Measurements from ENCODE around the gene ANKRD6.
A peak's percentile ranks its signal among the peaks of the same experiment; 100 is the strongest.

ANKRD6 gene

DNA sequence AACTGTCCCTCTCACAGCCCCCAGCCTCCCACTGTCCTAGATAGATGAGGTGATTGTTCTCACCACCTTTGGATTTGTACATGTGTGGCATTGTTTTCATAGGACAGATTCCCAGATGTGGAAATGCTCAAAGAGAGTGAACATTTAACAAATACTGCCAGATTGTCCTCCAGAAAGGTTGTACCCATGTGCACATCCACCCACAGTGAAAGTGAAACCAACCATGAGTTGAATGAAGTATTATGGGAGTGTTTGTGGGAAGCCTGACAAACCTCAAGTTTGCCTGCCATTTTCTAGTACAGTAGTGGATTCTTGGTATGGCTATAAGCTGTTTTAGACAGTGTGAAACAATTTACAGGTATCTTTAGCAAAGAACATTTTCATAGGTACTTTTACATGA is 42.7 kb downstream of the ANKRD6 start:
- DNase-seq, result peak; percentile 18

DNA sequence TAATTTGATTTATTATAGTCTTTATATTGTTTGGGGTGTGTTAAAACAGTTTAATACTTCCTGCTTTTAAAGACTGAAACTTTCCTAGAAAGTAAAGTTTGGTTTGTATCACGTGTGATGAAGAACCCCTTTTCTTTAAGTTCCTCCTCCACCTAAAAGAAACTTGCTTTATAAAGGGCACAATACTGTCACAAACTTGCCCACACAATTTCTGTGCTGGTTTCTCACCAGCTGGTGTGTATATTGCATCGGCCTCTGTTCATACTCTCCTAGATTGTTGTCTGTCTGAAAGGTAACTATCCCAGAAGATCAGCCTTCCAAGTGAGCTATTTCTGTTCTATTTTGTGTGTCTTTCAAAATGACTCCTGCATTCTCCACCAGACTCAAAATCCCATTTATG is 46.9 kb downstream of the ANKRD6 start:
- DNase-seq, result no peak

GRCh38 chr6:89481695-89482094 is 48.7 kb downstream of the ANKRD6 start:
- DNase-seq, result no peak

GRCh38 chr6:89482126-89482525 is 49.2 kb downstream of the ANKRD6 start:
- no peak for DNase-seq

GRCh38 chr6:89483111-89483720 is 50.3 kb downstream of the ANKRD6 start:
- DNase-seq, result no peak

GRCh38 chr6:89485320-89485719 is 52.4 kb downstream of the ANKRD6 start:
- no peak for DNase-seq

- no peak for DNase-seq
Observed at GRCh38 chr6:89487864-89488263, 54.9 kb downstream of the ANKRD6 start.

GRCh38 chr6:89488438-89488837 is 55.5 kb downstream of the ANKRD6 start:
- DNase-seq, result no peak

DNA sequence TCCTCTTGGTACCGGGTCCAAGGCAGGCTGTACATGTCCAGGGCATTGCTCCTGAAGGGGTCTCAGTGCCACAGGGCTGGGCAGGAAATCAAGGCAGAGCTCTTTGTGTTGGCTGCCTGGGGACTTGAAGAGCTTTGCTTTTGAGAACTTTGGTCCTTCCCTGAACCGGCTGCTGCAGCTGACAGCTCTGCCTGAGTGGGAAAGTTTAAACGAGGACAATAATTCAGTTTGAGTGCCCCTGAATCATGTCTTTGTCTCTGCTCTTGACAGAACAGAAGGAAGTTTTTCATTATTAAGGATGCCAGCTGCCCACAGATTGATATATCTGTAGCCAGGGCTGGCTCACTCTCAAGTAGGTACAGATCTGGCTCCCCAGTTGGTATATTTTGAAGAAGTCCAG is 56.1 kb downstream of the ANKRD6 start:
- DNase-seq, result no peak

DNA sequence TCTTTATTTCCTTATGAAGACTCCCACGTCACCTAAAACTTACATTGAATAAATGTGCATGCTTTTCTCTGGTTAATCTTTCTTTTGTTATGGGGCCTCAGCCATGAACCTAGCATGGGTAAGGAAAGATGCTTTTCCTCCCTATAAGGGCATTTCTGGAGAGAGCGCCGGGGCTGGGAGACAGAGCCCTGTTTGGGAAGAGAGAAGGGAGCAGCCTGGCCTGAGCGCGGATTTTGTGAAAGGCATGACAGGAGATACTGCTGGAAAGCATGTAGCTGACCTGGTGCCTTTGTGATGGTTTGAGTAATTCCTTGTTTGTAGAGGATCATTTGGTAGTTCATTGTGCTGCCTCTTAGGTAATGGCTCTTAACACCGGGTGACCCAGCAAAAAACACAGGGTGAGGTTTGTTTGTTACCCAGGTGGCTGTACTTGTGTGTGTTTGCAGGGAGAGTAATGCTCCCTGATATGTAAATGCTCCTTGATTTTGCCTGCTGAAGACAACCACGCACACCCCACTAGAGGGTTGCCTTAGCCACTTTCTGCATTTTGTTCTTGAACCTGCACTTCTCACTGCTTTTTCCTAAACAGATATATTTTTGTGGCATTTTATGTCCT is 59.2 kb downstream of the ANKRD6 start:
- no peak for DNase-seq

- DNase-seq, result no peak
Observed at GRCh38 chr6:89494131-89494793, 61.3 kb downstream of the ANKRD6 start.

DNA sequence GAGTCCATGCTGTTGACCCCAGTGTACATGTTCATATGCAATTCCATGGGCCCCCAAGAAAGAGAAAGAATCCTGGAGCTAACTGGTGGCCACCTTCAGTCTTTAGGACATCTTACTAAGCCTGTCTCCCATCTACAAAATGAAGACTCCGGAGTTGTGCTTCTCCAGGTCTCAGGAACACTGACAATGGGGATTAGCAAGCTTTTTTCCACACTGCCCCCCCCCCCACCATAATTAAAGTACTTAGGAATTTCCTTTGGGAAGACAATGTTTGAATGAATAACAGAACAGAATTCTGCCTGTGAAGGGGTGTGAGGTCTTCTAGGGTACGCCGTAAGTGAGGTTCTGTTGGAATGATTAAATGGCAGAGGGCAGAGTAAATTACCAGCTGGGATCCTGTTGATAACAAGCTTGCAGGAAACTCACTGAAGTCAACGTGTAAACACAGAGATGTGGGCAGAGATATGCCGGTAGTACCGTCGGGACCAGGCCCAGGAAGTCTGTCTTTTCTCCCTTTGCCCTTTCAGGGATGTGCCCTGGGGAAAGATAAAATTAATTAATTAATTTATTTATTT is 63.1 kb downstream of the ANKRD6 start:
- DNase-seq, result no peak

GRCh38 chr6:89500611-89501010 is 67.7 kb downstream of the ANKRD6 start:
- DNase-seq, result no peak

DNA sequence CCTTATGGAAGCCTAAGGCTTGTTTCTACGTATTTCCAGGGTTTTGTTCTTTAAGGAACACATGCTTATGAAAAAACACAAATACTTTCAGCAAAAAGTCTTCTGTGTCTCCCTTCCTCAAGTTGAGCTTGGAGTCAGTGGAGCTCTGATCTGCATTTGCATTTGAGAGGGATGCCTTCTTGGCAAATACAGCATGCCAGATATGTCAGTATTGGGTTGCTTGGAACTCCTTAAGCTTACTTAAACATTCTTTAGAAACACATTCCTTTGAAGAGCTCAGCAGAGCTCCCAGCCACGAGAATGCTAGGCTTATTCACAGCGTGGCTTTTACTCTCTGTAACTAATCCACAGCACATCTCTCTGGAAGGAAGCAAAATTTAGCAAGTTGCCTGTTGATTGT is 68.3 kb downstream of the ANKRD6 start:
- DNase-seq, result no peak

- DNase-seq, result no peak
Observed at GRCh38 chr6:89501753-89502152, 68.8 kb downstream of the ANKRD6 start.

GRCh38 chr6:89503641-89504040 is 70.7 kb downstream of the ANKRD6 start:
- no peak for DNase-seq

DNA sequence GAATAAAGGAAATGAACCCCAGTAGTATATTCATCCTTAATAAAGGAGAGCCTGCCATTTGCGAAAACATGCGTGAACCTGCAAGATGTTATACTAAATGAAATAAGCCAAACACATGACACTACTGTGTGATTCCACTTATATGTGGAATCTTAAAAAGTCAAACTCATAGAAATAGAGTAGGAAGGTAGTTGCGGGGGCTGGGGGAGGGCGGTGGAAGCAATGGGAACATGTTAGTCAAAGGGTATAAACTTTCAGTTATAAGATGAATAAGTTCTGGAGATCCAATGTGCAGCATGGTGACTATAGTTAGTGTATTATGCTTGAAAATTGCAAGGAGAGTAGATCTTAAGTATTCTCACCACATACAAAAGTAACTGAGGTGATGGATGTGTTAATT is 72.9 kb downstream of the ANKRD6 start:
- no peak for DNase-seq

DNA sequence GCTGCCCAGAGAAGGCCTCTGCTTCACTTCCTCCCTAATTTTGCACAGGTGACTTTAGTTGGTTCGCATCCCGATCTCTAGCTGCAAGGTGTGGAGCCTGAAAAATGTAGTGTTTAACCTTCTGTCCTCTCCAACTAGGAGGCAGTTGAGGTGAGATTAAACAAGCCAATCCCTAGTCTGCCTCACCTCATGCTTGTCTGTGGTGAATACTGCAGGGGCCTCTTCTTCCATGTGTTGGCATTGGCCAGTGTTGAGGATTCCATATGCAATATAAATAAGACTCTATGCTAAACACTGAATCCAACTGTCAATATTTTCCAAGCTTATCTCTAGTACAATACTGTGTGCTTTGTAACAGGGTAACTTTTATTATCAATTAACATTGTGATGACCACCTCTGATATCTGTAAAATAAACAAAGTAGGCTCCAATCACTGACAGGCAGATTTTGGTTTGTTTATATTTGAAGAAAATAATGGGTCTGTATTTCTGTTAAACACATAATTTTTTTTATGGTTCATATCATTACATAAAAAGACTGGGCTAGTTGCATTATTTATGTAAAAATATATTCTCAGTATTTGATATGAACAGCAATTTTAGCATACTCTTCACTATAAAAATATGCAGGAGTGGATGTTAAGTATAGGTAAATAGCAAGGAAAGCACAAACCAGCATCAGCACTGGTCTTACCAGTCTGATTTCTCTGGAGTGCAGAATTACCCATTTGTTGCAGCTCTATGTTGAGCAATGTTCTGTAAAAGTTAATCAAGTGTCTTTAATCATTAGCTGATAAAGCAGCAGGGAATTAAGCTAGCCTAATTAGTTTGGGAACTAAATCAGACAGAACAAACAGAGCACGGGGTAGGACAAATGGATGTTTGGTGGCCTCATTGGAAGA is 74.0 kb downstream of the ANKRD6 start:
- DNase-seq, result no peak

DNA sequence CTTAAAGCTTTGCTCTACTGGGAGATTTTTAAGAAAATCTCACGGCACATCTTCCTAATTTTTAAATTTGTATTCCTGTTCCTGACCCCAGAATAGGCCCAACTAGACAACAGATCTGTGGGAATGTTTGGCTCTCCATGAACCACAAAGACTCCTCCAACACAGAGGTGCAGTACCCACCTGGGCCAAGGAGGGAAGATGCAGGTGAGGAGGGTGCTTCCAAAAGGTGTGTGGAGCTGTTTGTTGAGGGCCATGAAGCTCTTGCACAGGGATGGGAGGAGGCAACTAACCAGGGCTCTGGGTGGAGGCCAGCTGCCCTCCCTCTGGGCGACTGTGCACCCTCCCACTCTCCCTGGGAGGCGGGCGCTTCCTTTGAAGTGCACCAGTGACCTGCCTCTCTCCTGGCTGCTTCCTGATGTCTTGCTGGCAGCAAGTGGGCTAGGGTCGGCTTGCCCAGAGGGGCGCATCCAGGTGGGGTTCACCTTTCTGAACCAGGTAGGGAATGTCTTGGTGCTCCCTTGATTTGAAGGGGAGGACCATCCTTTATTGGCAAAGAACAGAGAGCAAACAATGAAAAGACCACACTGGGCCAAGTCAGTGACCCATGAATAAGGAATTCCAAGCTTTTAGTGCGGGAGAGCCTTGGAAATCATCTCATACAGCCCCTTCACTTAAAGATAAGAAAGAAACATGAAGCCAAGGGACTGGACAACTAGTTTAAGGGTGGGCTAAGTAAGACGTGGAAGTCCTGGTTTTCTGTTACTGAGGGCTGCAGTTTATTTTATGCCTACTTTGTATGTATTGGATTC is 76.0 kb downstream of the ANKRD6 start:
- DNase-seq, result peak; percentile 73

- peak; percentile 52 for DNase-seq
Observed at GRCh38 chr6:89509777-89510281, 76.9 kb downstream of the ANKRD6 start.

- DNase-seq, result no peak
Observed at GRCh38 chr6:89510393-89510792, 77.4 kb downstream of the ANKRD6 start.
